ENCODE results near the gene SCYL1. TPM values are rescaled to one million over a fixed set of nuclear protein-coding genes. Genes with fewer than 3 reads are reported as not detected.
A peak's percentile ranks its signal among the peaks of the same experiment; 100 is the strongest.

Gene SCYL1
- total RNA-seq, 2 experiments from 2014 or later, result 56.8 to 62.9 TPM

DNA sequence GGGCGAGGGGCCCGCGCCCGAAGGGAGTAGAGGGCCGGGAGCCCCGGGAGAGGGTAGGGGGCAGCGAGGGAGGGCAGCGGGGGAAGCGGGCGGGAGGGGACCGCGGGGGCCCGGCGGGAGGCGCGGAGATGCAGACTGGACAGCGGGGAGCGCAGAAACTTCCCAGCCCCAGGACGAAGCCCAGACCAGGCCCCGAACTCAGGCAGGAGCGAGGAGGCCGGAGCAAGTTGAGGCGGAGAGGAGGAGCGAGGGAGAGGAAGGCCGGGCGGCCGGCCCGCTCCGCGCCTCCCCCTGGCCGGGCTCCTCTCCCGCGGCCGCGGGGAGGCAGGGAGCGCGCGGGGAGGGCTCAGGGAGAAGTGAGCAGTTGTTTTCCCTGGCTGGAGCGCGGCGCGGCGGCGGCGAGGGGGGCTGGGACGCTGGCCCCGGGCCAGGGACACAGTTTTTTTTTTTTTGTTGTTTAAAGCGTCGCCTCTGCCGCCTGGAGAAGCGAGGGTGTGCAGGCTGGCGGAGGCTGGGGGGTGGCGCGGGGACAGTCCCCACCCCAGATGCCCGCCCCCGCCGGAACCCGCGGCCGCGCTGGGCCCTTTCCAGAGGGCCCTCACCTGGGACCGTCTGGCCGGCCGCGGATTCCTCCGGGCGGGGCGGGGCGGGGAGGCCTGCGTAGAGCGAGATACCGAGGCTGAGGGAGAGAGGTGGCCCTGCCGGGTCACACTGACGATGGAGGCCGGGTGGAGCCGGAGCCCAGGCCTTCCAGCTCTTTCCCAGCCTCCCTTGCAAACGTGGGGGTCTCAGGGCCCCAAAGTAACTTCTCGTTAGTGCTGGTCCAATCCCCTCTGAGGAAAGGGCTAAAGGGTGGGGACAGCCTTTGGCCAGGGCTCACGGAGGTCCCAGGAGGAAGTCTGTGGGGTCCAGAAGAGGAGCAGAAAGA, 33.4 kb downstream of the SCYL1 start, which contains the start of gene LTBP3:
TSS of gene LTBP3 (minus strand) at position 358 of the 928 bp plus-strand sequence. CDS start 400 bp downstream, outside the sequence.
- Histone ChIP-seq H3K79me2 (ENCODE audit: insufficient read depth, low read depth, low read length) (no peaks in the 10 kb centered on the region), H3K9me3 (ENCODE audit: low read length) (no peaks in the 10 kb centered on the region), H3K36me3 (ENCODE audit: insufficient read depth, low read length) (no peaks in the 10 kb centered on the region), H3K4me2 (ENCODE audit: low read length) (peak within 1 kb of the TSS; percentile 49; the same call in 1 of the 2 replicates), H3K9me2 (ENCODE audit: insufficient read depth, low read length) (no peaks in the 10 kb centered on the region), H2AFZ (ENCODE audit: low read length) (no peak within 1 kb of the TSS), H3K4me1 (ENCODE audit: insufficient read depth, low read length, poor library complexity, severe bottlenecking) (peaks cover 10% of the 10 kb centered on the region), H3K4me3 (ENCODE audit: low read depth, low read length, poor library complexity, severe bottlenecking) (peak within 1 kb of the TSS; percentile 33), H4K20me1 (ENCODE audit: insufficient read depth, low read length) (no peaks in the 10 kb centered on the region), H3K27ac (ENCODE audit: low read depth, low read length, poor library complexity, severe bottlenecking) (no peak within 1 kb of the TSS)
- CTCF ChIA-PET (ENCODE audit: unreplicated experiment), result no interaction called here
- DNase-seq (ENCODE audit: low spot score), result no peak
- intact Hi-C loops (cut with micrococcal nuclease; ENCODE audit: unreplicated experiment), result no loop called here
- POLR2A ChIA-PET, result no interaction called here
- BruUV-seq (replicated peaks), result no TSS peak
- peak; percentile 72; the same call in 1 of the 2 replicates for TF ChIP-seq EZH2phosphoT487 (IDR thresholded peaks at IDR 0.05; ENCODE audit: borderline replicate concordance, low read depth, low read length)
- TF ChIP-seq, protein P1, sequence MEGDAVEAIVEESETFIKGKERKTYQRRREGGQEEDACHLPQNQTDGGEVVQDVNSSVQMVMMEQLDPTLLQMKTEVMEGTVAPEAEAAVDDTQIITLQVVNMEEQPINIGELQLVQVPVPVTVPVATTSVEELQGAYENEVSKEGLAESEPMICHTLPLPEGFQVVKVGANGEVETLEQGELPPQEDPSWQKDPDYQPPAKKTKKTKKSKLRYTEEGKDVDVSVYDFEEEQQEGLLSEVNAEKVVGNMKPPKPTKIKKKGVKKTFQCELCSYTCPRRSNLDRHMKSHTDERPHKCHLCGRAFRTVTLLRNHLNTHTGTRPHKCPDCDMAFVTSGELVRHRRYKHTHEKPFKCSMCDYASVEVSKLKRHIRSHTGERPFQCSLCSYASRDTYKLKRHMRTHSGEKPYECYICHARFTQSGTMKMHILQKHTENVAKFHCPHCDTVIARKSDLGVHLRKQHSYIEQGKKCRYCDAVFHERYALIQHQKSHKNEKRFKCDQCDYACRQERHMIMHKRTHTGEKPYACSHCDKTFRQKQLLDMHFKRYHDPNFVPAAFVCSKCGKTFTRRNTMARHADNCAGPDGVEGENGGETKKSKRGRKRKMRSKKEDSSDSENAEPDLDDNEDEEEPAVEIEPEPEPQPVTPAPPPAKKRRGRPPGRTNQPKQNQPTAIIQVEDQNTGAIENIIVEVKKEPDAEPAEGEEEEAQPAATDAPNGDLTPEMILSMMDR (conservative IDR thresholded peaks at IDR 0.05; ENCODE audit: low read length), result no peak

DNA sequence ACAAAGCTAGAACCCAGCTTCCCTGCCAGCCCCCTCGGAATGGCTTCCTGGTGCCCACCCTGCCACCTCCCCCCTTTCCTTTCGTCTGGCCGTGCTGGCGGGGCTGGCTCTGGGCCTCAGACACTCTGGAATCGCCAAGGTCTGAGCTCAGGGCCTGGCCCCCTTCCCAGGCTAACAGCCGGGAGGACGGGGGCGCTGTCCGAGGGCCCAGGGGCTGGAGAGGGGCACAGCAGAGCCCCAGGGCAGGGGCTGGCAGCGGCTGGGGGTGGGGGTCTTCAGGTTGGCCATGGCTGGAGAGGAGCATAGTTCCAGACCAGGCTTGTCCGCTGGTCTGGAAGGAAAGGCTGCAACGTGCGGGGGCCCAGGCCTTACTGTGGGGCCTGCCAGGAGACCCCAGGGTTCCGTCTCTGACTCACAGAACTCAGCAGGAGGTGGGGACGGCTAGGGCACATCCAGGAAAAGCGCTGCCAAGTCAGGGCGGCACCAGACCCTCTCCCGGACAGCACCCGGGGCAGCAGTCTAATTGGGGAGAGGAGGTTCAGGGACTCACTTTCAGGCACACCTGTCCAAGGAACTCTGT, 34.1 kb downstream of the SCYL1 start:
- BruUV-seq (replicated peaks), result no TSS peak
- H3K4me3 ChIP-seq (ENCODE audit: low read depth, low read length, poor library complexity, severe bottlenecking), result no peak overlapping the region
- no peaks in the 10 kb centered on the region for H4K20me1 ChIP-seq (ENCODE audit: insufficient read depth, low read length)
- CTCF ChIA-PET (ENCODE audit: unreplicated experiment), result no interaction called here
- no peaks in the 10 kb centered on the region for H3K79me2 ChIP-seq (ENCODE audit: insufficient read depth, low read depth, low read length)
- POLR2A ChIA-PET, result no interaction called here
- no peak for TF ChIP-seq EZH2phosphoT487 (IDR thresholded peaks at IDR 0.05; ENCODE audit: borderline replicate concordance, low read depth, low read length)
- TF ChIP-seq, protein P1 (conservative IDR thresholded peaks at IDR 0.05; ENCODE audit: low read length), result no peak
- H2AFZ ChIP-seq (ENCODE audit: low read length), result no peak overlapping the region
- H3K9me2 ChIP-seq (ENCODE audit: insufficient read depth, low read length), result no peaks in the 10 kb centered on the region
- H3K4me2 ChIP-seq (ENCODE audit: low read length), result no peak overlapping the region
- H3K9me3 ChIP-seq (ENCODE audit: low read length), result no peaks in the 10 kb centered on the region
- H3K36me3 ChIP-seq (ENCODE audit: insufficient read depth, low read length), result no peaks in the 10 kb centered on the region
- H3K4me1 ChIP-seq (ENCODE audit: insufficient read depth, low read length, poor library complexity, severe bottlenecking), result peaks cover 6% of the 10 kb centered on the region
- no peak overlapping the region for H3K27ac ChIP-seq (ENCODE audit: low read depth, low read length, poor library complexity, severe bottlenecking)
- no peak for DNase-seq (ENCODE audit: low spot score)
- intact Hi-C loops (cut with micrococcal nuclease; ENCODE audit: unreplicated experiment), result no loop called here
